OCI-M2 (cell line): Measurements from ENCODE around the gene KRT76.

Experiments
- DNase-seq: peaks from one replicate; lab custom pipeline; 2025; ENCODE audit not compliant: unreplicated experiment; lab: John Stamatoyannopoulos, UW

Gene KRT76

GRCh38 chr12:52776913-52777395 lies at the start of gene KRT76:
TSS of gene KRT76 (minus strand) at chr12:52777345. CDS start at chr12:52777291, 54 bp downstream.
- no peak for DNase-seq

GRCh38 chr12:52825961-52826360 lies 48.8 kb upstream of the KRT76 start:
- DNase-seq, result no peak

- DNase-seq, result no peak
These were observed 47.7 kb upstream of the KRT76 start for GRCh38 chr12:52824741-52825410.

- no peak for DNase-seq
These were observed 46.8 kb upstream of the KRT76 start for GRCh38 chr12:52823761-52824450.

GRCh38 chr12:52822771-52823510 lies 45.8 kb upstream of the KRT76 start:
- no peak for DNase-seq

- no peak for DNase-seq
These were observed 44.9 kb upstream of the KRT76 start for GRCh38 chr12:52821826-52822660.

- DNase-seq, result no peak
These were observed 44.1 kb upstream of the KRT76 start for GRCh38 chr12:52821071-52821730.

- no peak for DNase-seq
These were observed 43.4 kb upstream of the KRT76 start for GRCh38 chr12:52820521-52820920.

- DNase-seq, result no peak
These were observed 42.8 kb upstream of the KRT76 start for GRCh38 chr12:52819731-52820510.

GRCh38 chr12:52818887-52819420 lies 41.8 kb upstream of the KRT76 start:
- no peak for DNase-seq

- DNase-seq, result no peak
These were observed 41.2 kb upstream of the KRT76 start for GRCh38 chr12:52818388-52818787.

GRCh38 chr12:52817699-52818238 lies 40.6 kb upstream of the KRT76 start:
- DNase-seq, result no peak

- DNase-seq, result no peak
These were observed 40.0 kb upstream of the KRT76 start for GRCh38 chr12:52817003-52817698.

GRCh38 chr12:52815676-52816588 lies 38.8 kb upstream of the KRT76 start:
- no peak for DNase-seq

GRCh38 chr12:52815161-52815560 lies 38.0 kb upstream of the KRT76 start:
- no peak for DNase-seq

- DNase-seq, result no peak
These were observed 37.6 kb upstream of the KRT76 start for GRCh38 chr12:52814710-52815155.
